IPS-NIHi7 (cell line): ENCODE data around the gene NIPSNAP2.
"Not testable (repeated sequence)": the region's sequence is repeated elsewhere in the genome, so short reads cannot be mapped to it uniquely, and the experiment has no call there.

Experiments used
- DNase-seq: peaks from one replicate; pipeline ENCODE4 v3.0.0; 2012; ENCODE audit warnings: mixed read lengths; ENCODE audit errors: extremely low spot score

Gene NIPSNAP2

DNA sequence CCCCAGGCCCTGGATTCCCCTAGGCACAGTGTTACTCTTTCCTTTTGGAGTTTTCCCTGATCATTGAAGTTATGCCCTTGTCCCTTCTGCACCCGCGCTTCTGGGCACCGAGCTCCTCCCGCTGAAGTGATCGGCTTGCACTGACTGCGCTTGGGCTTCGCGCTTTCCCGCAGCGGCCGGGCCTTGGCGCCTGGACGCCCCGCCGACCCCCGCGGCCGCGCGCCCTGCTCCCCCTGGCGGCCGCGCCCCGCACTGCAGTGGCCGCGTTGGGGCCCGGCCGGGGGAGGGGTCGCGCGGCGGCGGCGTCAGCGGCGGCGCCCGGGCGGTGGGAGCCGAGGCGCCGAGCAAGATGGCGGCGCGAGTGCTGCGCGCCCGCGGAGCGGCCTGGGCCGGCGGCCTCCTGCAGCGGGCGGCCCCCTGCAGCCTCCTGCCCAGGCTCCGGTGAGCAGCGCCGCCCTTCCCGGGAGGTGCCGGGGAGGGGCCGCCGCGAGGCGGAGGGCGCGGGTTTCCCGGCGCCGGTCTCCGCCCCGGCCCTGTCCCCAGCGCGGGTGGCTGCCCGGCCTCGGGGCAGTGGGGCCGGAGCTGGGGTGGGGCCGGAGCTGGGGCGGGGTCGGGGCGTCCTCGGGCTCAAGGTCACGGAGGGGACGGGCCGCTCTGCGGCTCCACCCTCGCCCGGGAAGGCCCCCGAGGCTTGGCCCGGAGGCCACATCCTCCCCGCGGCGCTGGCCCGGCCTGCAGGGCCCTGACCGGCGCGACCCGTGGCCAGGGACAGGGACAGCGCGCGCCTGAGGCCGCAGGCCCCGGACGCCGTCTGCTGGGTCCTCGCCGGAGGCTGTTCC lies at the start of gene NIPSNAP2:
TSS of gene NIPSNAP2 (plus strand) at position 325 of the 839 bp plus-strand sequence. CDS start at position 350, 25 bp downstream.
- peak; percentile 91 for DNase-seq

DNA sequence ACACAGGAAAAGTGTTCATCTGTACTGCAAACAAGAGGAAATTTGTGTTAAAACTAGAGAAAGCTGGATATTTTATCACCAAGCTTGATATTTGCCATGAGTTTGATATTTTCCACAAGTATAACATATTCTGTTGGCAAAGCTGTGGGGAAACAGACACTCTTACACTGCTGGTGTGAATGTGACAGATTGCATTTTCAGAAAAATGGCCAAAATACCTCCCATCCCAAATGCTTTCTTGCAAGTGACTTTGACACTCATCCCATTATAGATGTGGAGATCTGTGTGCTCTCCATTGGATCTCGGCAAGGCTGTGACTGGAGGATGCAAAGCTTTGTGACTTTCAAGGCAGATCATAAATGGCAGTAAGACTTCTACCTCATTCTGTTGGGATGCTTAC lies 46.6 kb upstream of the NIPSNAP2 start:
- DNase-seq: no peak

DNA sequence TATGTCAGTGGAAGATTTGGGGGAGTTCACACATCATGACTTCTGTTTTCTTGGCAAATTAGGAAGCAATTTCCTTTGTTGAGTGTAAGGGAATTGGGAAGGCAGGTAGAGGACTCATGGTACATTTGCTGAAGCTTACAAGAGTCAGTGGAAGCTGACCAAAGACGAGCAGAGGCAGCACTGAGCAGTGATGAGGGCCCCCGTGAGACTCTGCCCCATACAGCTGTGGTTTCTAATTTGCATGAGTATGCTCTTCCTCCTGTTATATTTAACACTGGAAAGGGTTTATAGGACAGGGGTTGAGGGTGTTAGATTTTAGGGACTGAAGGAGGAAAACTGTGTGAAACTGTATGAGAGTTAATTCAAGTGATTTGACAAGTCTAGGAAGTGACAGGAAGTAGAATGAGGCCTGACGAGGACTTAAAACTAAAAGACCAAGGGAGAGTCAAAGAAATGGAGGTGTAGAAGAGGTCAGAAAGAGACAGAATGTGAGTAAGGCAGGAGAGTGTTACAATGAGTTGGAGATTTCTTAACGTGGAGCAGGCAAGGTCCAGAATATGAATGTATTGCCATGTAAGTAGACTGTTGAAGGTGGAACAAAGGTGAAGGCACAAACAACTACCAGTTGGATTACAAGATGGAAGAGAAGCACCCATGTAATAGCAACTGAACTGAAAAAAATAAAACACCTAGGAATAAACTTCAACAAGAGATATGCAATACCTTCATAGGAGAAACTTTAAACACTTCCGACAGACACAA lies 36.2 kb upstream of the NIPSNAP2 start:
- DNase-seq: no peak

DNA sequence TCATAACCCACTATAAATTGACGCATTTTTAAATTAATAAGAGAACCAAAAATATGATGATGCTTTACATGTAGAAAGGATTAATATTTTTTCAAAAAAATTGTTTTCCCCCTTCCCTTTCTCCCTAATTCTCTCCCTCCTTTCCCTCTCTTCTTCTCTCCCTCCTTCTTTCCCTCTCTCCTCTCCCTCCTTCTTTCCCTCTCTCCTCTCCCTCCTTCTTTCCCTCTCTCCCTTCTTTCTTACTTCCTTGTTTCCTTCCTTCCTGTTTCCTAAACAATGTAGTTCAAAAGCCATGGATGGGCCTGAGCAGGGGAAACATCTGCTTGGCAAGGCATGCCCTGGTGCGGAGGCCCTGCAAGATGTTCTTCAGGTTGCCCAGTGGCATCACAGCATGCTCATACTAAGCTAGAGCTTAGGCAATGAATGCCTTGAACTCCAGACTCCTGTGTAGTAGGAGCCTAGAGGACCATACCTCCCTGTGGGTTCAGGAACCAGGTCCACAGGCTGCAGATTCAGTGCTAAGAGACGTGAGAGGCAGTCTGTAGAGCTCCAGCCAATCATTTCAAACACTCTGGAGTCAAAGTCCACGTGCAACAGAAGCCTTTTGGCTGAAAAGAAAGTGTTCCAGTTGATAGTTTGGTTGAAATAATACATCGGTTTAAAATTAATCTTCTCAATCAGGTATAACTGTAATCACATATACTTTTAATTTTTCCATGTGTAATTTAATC lies 32.8 kb upstream of the NIPSNAP2 start:
- no peak for DNase-seq

GRCh38 chr7:55939514-55940123 lies 24.8 kb upstream of the NIPSNAP2 start:
- DNase-seq: no peak

DNA sequence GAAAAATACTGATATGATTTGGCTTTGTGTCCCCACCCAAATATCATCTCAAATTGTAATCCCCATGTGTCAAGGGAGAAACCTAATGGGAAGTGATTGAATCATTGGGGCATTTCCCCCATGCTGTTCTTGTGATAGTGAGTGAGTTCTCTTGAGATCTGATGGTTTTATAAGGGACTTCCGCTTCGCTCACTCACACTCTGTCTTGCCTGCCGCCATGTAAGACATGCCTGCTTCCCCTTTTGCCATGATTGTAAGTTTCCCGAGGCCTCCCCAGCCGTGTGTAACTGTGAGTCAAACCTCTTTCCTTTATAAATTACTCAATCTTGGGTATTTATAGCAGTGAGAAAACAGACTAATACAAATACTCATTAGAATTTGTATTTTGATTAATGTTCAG lies 17.8 kb upstream of the NIPSNAP2 start:
- no peak for DNase-seq

GRCh38 chr7:55951637-55952351 lies 12.6 kb upstream of the NIPSNAP2 start, which contains the start of gene MRPS17:
Gene MRPS17, plus strand, starts transcription at chr7:55951877. Its CDS starts 1,319 bp downstream, at chr7:55953196.
- DNase-seq: peak; percentile 99

GRCh38 chr7:55952352-55952671 lies 12.1 kb upstream of the NIPSNAP2 start:
- not testable (repeated sequence) for DNase-seq

DNA sequence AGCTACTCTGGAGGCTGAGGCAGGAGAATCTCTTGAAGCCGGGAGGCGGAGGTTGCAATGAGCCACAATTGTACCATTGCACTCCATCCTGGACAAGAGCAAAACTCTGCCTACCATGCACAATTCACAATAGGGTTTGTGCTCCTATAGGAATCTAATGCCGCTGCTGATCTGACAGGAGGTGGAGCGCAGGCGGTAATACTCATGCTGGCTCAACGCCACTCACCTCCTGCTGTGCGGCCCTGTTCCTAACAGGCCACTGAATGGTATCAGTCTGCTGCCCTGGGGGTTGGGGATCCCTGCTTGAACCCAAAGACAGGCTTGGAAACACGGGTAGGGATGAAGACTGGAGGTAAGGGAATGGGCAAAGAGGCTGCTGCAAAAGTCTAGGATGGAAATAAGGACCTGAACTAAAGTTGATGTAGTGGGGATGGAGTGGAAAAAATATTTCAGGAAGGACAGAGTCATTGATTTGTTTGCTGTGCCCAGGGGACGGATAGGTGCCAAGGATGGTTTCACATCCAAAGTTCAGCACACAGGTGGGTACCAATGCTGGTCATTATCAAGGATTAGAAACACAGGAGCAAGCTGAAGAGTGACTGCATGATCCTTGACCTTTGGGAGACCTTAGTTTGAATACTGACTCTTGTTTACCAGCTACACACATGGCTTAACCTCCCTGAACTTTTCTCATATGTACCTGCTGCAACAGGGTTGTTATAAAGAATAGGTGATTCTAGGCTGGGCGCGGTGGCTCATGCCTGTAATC lies 10.5 kb upstream of the NIPSNAP2 start:
- DNase-seq: no peak

DNA sequence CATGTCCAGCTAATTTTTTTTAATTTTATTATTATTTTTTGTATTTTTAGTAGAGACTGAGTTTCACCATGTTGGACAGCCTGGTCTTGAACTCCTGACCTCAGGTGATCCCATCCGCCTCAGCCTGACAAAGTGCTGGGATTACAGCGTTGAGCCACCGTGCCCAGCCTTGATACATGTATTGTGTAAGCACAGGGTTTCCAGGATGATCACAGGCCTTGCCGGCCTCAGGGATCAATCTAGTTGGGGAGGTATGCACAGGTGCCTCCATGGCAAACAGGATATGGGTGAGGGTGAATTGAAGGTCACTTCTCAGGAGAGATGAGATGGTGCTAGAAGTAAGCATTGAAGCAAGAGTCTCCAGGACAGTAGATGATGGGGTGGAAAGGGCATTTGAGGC lies 7.2 kb upstream of the NIPSNAP2 start:
- DNase-seq: no peak

- no peak for DNase-seq
Observed at GRCh38 chr7:55962014-55962413, 2.4 kb upstream of the NIPSNAP2 start.

GRCh38 chr7:55963584-55964168 lies 709 bp upstream of the NIPSNAP2 start:
- no peak for DNase-seq

GRCh38 chr7:55965100-55965470 lies 700 bp downstream of the NIPSNAP2 start:
- no peak for DNase-seq

- no peak for DNase-seq
Observed at GRCh38 chr7:55965805-55966421, 1.5 kb downstream of the NIPSNAP2 start.

DNA sequence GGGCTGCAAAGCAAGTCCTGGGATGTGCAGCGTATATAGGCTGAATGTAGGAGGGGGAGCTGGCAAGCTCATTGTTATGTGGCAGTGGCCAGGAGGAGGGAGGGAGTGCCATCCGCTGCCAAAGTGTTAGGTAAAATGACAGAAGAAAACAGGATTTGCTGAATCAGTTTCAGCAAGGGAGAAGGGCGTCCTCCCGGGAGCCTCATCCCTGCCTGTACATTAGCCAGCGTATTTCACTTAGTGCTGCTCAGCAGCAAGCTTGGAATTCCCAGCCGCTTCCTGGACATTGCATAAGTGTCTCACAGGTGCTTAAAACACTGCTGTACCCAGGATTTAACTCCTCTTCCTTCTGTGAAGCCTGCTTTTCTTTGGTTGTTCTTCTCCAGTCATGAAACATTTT lies 2.5 kb downstream of the NIPSNAP2 start:
- no peak for DNase-seq

- DNase-seq: no peak
Observed at GRCh38 chr7:55969391-55969790, 5.0 kb downstream of the NIPSNAP2 start.

GRCh38 chr7:55970561-55970960 lies 6.2 kb downstream of the NIPSNAP2 start:
- DNase-seq: no peak

DNA sequence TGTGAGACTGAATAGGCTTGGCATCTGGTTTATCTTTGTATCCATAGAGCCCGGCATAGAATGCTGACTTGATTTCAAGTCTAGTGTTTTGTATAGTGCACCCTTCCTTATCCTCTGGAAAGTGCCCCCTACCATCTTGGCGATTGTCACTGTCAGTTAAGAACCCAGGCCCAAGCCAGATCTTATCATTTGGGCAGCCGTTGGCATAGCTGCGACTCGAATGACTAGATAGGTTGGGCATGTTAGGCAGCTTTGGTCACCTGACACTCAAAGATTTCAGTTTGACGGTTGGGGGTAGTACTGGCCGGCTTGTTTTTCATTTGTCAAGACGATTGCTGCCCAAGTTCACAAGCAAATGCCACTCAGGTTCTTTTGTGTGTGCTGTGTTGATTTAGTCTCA lies 6.6 kb downstream of the NIPSNAP2 start:
- no peak for DNase-seq

DNA sequence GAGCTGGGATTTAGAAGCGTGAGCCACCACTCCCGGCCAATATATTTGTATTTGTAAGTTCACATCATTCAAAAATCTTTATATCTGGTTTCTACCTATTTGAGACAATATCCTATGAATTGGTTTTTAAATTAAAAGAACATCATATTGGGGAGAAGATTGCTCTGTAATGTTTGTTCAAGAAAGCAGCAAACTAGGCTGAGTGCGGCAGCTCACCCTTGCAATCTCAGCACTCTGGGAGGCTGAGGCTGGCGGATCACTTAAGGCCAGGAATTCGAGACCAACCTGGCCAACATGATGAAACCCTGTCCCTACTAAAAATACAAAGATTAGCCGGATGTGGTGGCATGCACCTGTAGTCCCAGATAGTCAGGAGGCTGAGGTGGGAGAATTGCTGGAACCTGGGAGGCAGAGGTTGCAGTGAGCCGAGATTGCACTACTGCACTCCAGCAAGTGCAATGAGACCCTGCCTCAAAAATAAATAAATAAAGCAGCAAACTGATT lies 9.4 kb downstream of the NIPSNAP2 start:
- DNase-seq: no peak
